ENCODE data around the gene FCHO1. TPM values are rescaled to one million over a fixed set of nuclear protein-coding genes. Genes with fewer than 3 reads are reported as not detected.

FCHO1 gene
- total RNA-seq, 2 experiments from 2014 or later = 36.9 to 38.3 TPM

DNA sequence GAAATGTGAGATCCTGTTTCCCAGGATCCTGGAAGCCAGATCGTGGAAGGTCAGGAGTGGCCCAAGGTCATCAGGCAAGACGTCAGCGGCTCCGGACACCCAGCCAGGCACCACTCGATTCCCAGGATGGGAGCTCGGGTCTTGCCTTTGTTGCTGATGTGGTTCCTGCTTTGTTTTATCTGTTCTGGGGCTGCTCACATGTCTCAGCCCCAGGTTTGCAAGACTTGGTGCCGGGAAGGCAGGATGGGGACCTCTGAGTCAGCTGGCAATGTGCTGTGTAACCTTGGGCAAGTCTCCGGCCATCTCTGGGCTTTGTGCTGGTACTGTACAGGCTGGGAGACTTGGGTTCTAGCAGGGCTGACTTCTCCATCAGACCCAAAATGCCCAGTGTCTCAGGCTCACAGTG, 1.4 kb upstream of the FCHO1 start:
- ATAC-seq (no peak), DNase-seq (peak; percentile 64)
- Mint-ChIP-seq H3K4me3 (peak overlapping the region; percentile 80), H3K36me3 (ENCODE audit: low read depth) (peaks cover 15% of the 10 kb centered on the region), H3K27me3 (no peaks in the 10 kb centered on the region), H3K27ac (peak overlapping the region; percentile 92), H3K9me3 (no peaks in the 10 kb centered on the region), H3K4me1 (ENCODE audit: low read depth) (peaks cover 46% of the 10 kb centered on the region)
- intact Hi-C loops (cut with micrococcal nuclease) = no loop called here
- CTCF ChIA-PET = no interaction called here
- no peak for TF ChIP-seq CTCF (IDR thresholded peaks at IDR 0.05)
- POLR2A ChIA-PET = interaction anchor here (1.4 to 6.0 kb wide), 4 partner anchors 12 to 110 kb away, joined by 7 to 32 read pairs (median 12); partner anchors contain the start of genes JAK3 and RPL18A

GRCh38 chr19:17751912-17752273, 616 bp downstream of the FCHO1 start:
- peak overlapping the region; percentile 80 for H3K4me3 Mint-ChIP-seq
- H3K4me1 Mint-ChIP-seq (ENCODE audit: low read depth) = peaks cover 58% of the 10 kb centered on the region
- no peaks in the 10 kb centered on the region for H3K27me3 Mint-ChIP-seq
- ChIA-PET POLR2A (interaction anchor here (0.8 to 6.0 kb wide), 8 partner anchors 14 to 195 kb away, joined by 3 to 32 read pairs (median 4); partner anchors contain the start of genes JAK3, RPL18A and SLC5A5), CTCF (interaction anchor here (1.0 to 3.2 kb wide), 5 partner anchors 9 to 255 kb away, joined by 3 to 10 read pairs (median 4); no protein-coding TSS in a partner anchor)
- ATAC-seq = no peak
- no peak for TF ChIP-seq CTCF (IDR thresholded peaks at IDR 0.05)
- H3K27ac Mint-ChIP-seq = peak overlapping the region; percentile 92
- no peaks in the 10 kb centered on the region for H3K9me3 Mint-ChIP-seq
- peaks cover 25% of the 10 kb centered on the region for H3K36me3 Mint-ChIP-seq (ENCODE audit: low read depth)
- DNase-seq = no peak
- intact Hi-C loops (cut with micrococcal nuclease) = no loop called here

GRCh38 chr19:17752865-17753639, 1.8 kb downstream of the FCHO1 start:
- Mint-ChIP-seq H3K4me3 (no peak overlapping the region), H3K4me1 (ENCODE audit: low read depth) (peaks cover 55% of the 10 kb centered on the region), H3K27me3 (no peaks in the 10 kb centered on the region), H3K9me3 (no peaks in the 10 kb centered on the region), H3K27ac (no peak overlapping the region), H3K36me3 (ENCODE audit: low read depth) (peaks cover 33% of the 10 kb centered on the region)
- ChIA-PET POLR2A (interaction anchor here (0.6 to 6.0 kb wide), 4 partner anchors 15 to 107 kb away, joined by 3 to 32 read pairs (median 12); partner anchors contain the start of genes JAK3 and RPL18A), CTCF (interaction anchor here (0.7 to 3.2 kb wide), 6 partner anchors 13 to 257 kb away, joined by 3 to 10 read pairs (median 6); no protein-coding TSS in a partner anchor)
- ATAC-seq (no peak), DNase-seq (no peak)
- intact Hi-C loops (cut with micrococcal nuclease) = no loop called here
- no peak for TF ChIP-seq CTCF (IDR thresholded peaks at IDR 0.05)

GRCh38 chr19:17753976-17754375, 2.7 kb downstream of the FCHO1 start:
- no peaks in the 10 kb centered on the region for H3K9me3 Mint-ChIP-seq
- no peak for TF ChIP-seq CTCF (IDR thresholded peaks at IDR 0.05)
- DNase-seq = no peak
- intact Hi-C loops (cut with micrococcal nuclease) = no loop called here
- H3K4me1 Mint-ChIP-seq (ENCODE audit: low read depth) = peaks cover 52% of the 10 kb centered on the region
- ChIA-PET CTCF (interaction anchor here (1.3 to 2.0 kb wide), 5 partner anchors 10 to 148 kb away, joined by 4 to 8 read pairs (median 6); no protein-coding TSS in a partner anchor), POLR2A (interaction anchor here (1.0 to 6.0 kb wide), 7 partner anchors 10 to 117 kb away, joined by 3 to 32 read pairs (median 5); partner anchors contain the start of genes JAK3, RPL18A and SLC5A5)
- no peak overlapping the region for H3K4me3 Mint-ChIP-seq
- H3K27me3 Mint-ChIP-seq = no peaks in the 10 kb centered on the region
- H3K36me3 Mint-ChIP-seq (ENCODE audit: low read depth) = peaks cover 37% of the 10 kb centered on the region
- ATAC-seq = no peak
- no peak overlapping the region for H3K27ac Mint-ChIP-seq

Data from activated CD8-positive, alpha-beta T cell treated with anti-CD3 and anti-CD28 coated beads for 36 hours (primary cell).